Sigmoid colon (tissue), 7 donors: ENCODE measurements around the gene EPSTI1. TPM values are rescaled to one million over a fixed set of nuclear protein-coding genes. Genes with fewer than 3 reads are reported as not detected.

Experiments used
- DNase-seq: peaks from one replicate; pipeline ENCODE4 v3.0.0-alpha.2; 2019
- H3K27ac ChIP-seq, 4 donors: fragments of 200-600 bp; sonication (generic); one replicate each; pipeline ENCODE4 v1.5.1; 2016 to 2019; ENCODE audit warnings: mild to moderate bottlenecking in 1 of 4
- H3K27me3 ChIP-seq, 3 donors: fragments of 200-600 bp; sonication (generic); one replicate each; pipeline ENCODE4 v1.5.1; 2019; ENCODE audit warnings: mild to moderate bottlenecking in 1 of 3
- H3K36me3 ChIP-seq, 4 donors: fragments of 200-600 bp; sonication (generic); one replicate each; pipeline ENCODE4 v1.5.1; 2016 to 2019
- H3K4me1 ChIP-seq, 4 donors: fragments of 200-600 bp; sonication (generic); one replicate each; pipeline ENCODE4 v1.5.1; 2017 to 2019
- H3K4me3 ChIP-seq, 4 donors: fragments of 200-600 bp; sonication (generic); one replicate each; pipeline ENCODE4 v1.5.1; 2017 to 2019; ENCODE audit warnings: mild to moderate bottlenecking in 2 of 4, moderate library complexity in 1 of 4
- H3K9me3 ChIP-seq, 4 donors: fragments of 200-600 bp in 3 of 4; sonication (generic) in 3 of 4; one replicate each; pipeline versions ENCODE4 v1.5.1 to v1.6.1; 2013 to 2019
- EP300 ChIP-seq, 4 donors: sonication (generic); formaldehyde crosslinking; IDR thresholded peaks; one replicate each; pipeline ENCODE4 v1.6.1; 2017; ENCODE audit warnings: antibody characterized with exemption in 4 of 4
- POLR2A ChIP-seq, 2 donors: fragments of 450-650 bp; IDR thresholded peaks; one replicate each; pipeline ENCODE4 v1.6.1; 2016; ENCODE audit warnings: antibody characterized with exemption in 2 of 2, mild to moderate bottlenecking in 2 of 2, moderate library complexity in 2 of 2
- POLR2AphosphoS5 ChIP-seq, 4 donors: sonication (generic); formaldehyde crosslinking; IDR thresholded peaks; one replicate each; pipeline ENCODE4 v1.6.1; 2017; ENCODE audit warnings: antibody characterized with exemption in 4 of 4
- WGBS, 2 donors: extraction: QIAGEN DNeasy Blood & Tissue Kit; methylation state at CpG; one replicate each; pipeline ENCODE4 v1.1.7; 2013; 5-methylcytosine and 5-hydroxymethylcytosine counted together
- intact Hi-C: fragments of 100-400 bp; cut with DNase I; formaldehyde crosslinking; loops from one replicate; pipeline ENCODE4 v1.15.1; 2023
- polyA plus RNA-seq, 3 donors: library from polyadenylated mRNA; stranded (reverse); fragments of 200-250 nt; gene quantifications; one replicate each; pipeline ENCODE4 v1.2.3, GENCODE V29; 2013
- total RNA-seq, 4 donors: library from RNA; depleted of rRNA; stranded (reverse); fragments of >200 nt; gene quantifications; one replicate each; pipeline ENCODE4 v1.1.0, GENCODE V29; 2016
- TF ChIP-seq, protein P1 (sequence below), 4 experiments: fragments of 450-650 bp in 3 of 4; fragments of 200-600 bp in 1 of 4; IDR thresholded peaks; one replicate each; pipeline ENCODE4 v1.5.1; 2016 to 2019; ENCODE audit warnings: antibody characterized with exemption in 4 of 4, mild to moderate bottlenecking in 3 of 4, moderate library complexity in 2 of 4
- donor health status: healthy with polysubstance abuse.
- donor health status: Bipolar disorder and iron deficiency.
- donor health status: healthy.

Gene EPSTI1
- total and polyA plus RNA-seq, 7 donors = 3.0 to 27.8 (median 6.6) TPM

DNA sequence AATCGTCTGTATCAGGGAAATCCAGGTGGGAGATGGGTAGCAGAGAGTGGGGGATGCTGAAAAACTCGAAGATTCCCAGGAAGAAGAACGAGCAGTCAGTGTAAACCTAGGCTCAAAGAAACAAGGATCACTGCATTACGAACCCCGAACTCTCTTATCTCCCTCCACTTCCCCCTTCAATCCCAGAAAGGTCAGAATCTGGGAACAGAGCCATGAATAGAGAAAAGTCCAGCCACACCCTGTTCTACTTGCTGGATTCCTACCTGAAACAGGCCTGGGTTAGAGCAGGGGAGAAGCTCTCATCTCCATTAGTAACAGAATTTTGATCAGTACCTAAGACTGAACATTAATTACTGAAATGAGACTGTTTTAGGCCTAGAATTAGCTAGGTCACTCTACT is 24.4 kb downstream of the EPSTI1 start:
- intact Hi-C loops = loop anchor here (5.0 kb wide), 1 partner anchor 905 kb away; no protein-coding TSS in a partner anchor
- no peak overlapping the region for H3K4me3 ChIP-seq
- peaks cover 0 to 22% (median 11%) of the 10 kb centered on the region in 4 donors for H3K4me1 ChIP-seq
- no peaks in the 10 kb centered on the region for H3K27me3 ChIP-seq
- DNase-seq = no peak
- WGBS, 2 donors = 26 to 60% methylated on average over 5 of the region's 5 CpGs
- TF ChIP-seq POLR2AphosphoS5 (IDR thresholded peaks at IDR 0.05) (no peak), POLR2A (IDR thresholded peaks at IDR 0.05) (no peak), EP300 (IDR thresholded peaks at IDR 0.05) (no peak)
- TF ChIP-seq, protein P1, sequence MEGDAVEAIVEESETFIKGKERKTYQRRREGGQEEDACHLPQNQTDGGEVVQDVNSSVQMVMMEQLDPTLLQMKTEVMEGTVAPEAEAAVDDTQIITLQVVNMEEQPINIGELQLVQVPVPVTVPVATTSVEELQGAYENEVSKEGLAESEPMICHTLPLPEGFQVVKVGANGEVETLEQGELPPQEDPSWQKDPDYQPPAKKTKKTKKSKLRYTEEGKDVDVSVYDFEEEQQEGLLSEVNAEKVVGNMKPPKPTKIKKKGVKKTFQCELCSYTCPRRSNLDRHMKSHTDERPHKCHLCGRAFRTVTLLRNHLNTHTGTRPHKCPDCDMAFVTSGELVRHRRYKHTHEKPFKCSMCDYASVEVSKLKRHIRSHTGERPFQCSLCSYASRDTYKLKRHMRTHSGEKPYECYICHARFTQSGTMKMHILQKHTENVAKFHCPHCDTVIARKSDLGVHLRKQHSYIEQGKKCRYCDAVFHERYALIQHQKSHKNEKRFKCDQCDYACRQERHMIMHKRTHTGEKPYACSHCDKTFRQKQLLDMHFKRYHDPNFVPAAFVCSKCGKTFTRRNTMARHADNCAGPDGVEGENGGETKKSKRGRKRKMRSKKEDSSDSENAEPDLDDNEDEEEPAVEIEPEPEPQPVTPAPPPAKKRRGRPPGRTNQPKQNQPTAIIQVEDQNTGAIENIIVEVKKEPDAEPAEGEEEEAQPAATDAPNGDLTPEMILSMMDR (IDR thresholded peaks at IDR 0.05) = no peak
- H3K27ac ChIP-seq = no peak overlapping the region
- H3K36me3 ChIP-seq = no peaks in the 10 kb centered on the region
- no peaks in the 10 kb centered on the region for H3K9me3 ChIP-seq

DNA sequence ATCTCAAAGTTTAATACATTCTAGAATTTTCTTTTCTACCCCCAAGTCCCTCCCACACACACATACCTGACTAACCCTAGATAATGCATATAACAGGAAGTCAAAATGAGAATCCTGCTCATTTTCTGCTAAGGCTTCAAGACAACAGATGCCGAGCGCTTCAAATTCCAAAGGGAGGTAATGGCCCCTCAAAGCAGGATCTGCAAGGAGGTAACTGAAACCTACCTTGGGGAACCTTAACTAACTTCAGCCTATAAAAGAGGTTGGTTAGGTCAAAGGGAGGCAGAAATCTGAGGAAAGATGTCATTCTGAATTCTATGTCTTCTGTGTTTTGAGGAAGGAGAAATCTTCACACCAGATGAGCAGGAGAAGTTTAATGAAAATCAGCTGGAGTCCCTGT is 26.8 kb downstream of the EPSTI1 start:
- Histone ChIP-seq H3K4me1 (peaks cover 0 to 22% (median 11%) of the 10 kb centered on the region in 4 donors), H3K27me3 (no peaks in the 10 kb centered on the region), H3K27ac (no peak overlapping the region), H3K4me3 (no peak overlapping the region), H3K9me3 (no peaks in the 10 kb centered on the region), H3K36me3 (peaks cover 0 to 14% (median 0%) of the 10 kb centered on the region in 4 donors)
- 74 to 75% methylated on average over 2 of the region's 2 CpGs for WGBS, 2 donors
- no peak for DNase-seq
- TF ChIP-seq EP300 (IDR thresholded peaks at IDR 0.05) = no peak
- TF ChIP-seq, protein P1 (IDR thresholded peaks at IDR 0.05) = no peak
- no peak for TF ChIP-seq POLR2A (IDR thresholded peaks at IDR 0.05)
- no peak for TF ChIP-seq POLR2AphosphoS5 (IDR thresholded peaks at IDR 0.05)
- intact Hi-C loops = loop anchor here (5.0 kb wide), 1 partner anchor 907 kb away; no protein-coding TSS in a partner anchor

DNA sequence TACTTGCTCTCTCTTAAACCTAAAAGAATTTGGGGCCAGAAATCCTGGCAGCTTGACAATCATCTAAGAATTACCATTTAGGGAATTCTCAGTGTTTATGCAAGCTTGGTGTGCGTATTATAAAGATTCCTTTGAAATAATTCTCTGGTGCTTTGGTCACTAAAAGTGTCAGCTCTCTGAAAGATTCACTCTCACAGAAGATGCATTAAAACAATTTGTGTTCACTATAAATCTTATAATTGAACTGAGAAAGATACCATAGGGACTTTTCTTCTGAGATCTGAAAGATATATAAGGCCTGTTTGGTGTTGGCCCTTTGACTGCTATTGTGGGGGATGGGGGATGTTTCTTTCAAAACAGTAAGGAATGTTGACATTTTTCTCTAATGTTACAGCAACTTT is 27.3 kb downstream of the EPSTI1 start:
- H3K27me3 ChIP-seq = no peaks in the 10 kb centered on the region
- TF ChIP-seq POLR2AphosphoS5 (IDR thresholded peaks at IDR 0.05) (no peak), POLR2A (IDR thresholded peaks at IDR 0.05) (no peak), EP300 (IDR thresholded peaks at IDR 0.05) (no peak)
- TF ChIP-seq, protein P1 (IDR thresholded peaks at IDR 0.05) = no peak
- no peak overlapping the region for H3K27ac ChIP-seq
- no peak for DNase-seq
- intact Hi-C loops = loop anchor here (5.0 kb wide), 1 partner anchor 908 kb away; no protein-coding TSS in a partner anchor
- 91 to 95% methylated on average over 1 of the region's 1 CpG for WGBS, 2 donors
- peaks cover 0 to 18% (median 9%) of the 10 kb centered on the region in 4 donors for H3K4me1 ChIP-seq
- H3K36me3 ChIP-seq = peaks cover 0 to 14% (median 0%) of the 10 kb centered on the region in 4 donors
- no peaks in the 10 kb centered on the region for H3K9me3 ChIP-seq
- no peak overlapping the region for H3K4me3 ChIP-seq

DNA sequence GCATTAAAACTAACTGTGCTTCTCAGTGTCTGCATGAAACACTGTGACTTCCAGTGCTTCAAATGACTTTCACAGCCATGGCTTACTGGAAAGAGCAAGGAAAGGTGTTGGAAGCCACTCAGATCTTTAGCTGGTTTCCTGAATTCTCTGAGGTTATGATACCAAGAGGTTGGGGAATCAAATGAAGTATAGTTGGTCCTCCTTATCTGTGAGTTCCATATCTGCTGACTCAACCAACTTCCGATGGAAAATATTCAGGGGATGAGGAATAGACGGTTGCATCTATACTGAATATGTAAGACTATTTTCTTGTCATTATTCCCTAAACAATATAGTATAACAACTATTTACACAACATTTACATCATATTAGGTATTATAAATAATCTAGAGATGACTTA is 32.4 kb downstream of the EPSTI1 start:
- no peak for TF ChIP-seq POLR2AphosphoS5 (IDR thresholded peaks at IDR 0.05)
- TF ChIP-seq POLR2A (IDR thresholded peaks at IDR 0.05) = no peak
- TF ChIP-seq EP300 (IDR thresholded peaks at IDR 0.05) = no peak
- TF ChIP-seq, protein P1 (IDR thresholded peaks at IDR 0.05) = no peak
- H3K4me3 ChIP-seq = no peak overlapping the region
- H3K27ac ChIP-seq = no peak overlapping the region
- intact Hi-C loops = no loop called here
- WGBS, 2 donors = 94 to 95% methylated on average over 2 of the region's 2 CpGs
- no peak for DNase-seq
- H3K27me3 ChIP-seq = no peaks in the 10 kb centered on the region
- peaks cover 0 to 19% (median 0%) of the 10 kb centered on the region in 4 donors for H3K36me3 ChIP-seq
- peaks cover 0 to 8% (median 3%) of the 10 kb centered on the region in 4 donors for H3K4me1 ChIP-seq
- H3K9me3 ChIP-seq = no peaks in the 10 kb centered on the region

DNA sequence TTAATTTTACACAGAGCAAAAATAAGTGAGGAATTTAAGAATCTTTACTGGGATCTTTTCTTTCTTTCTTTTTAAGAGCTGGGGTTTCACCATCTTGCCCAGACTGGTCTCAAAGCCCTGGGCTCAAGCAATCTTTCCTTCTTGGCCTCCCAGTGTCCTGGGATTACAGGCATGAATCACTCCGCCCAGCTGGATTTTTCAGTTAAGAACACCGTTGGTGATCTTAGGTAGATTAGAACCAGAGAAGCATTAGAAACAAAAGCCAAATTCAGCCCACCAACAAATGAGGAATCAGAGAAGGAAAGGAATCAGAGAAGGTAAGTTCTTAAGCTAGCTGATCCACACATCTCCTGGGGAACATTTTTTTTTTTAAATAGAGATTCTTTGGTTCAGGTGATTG is 34.2 kb downstream of the EPSTI1 start:
- intact Hi-C loops = no loop called here
- H3K36me3 ChIP-seq = peaks cover 0 to 30% (median 0%) of the 10 kb centered on the region in 4 donors
- WGBS, 2 donors = 92 to 97% methylated on average over 2 of the region's 2 CpGs
- H3K4me1 ChIP-seq = no peaks in the 10 kb centered on the region
- no peak for DNase-seq
- no peak overlapping the region for H3K4me3 ChIP-seq
- TF ChIP-seq POLR2A (IDR thresholded peaks at IDR 0.05) = no peak
- TF ChIP-seq, protein P1 (IDR thresholded peaks at IDR 0.05) = no peak
- TF ChIP-seq EP300 (IDR thresholded peaks at IDR 0.05) = no peak
- no peak for TF ChIP-seq POLR2AphosphoS5 (IDR thresholded peaks at IDR 0.05)
- H3K27me3 ChIP-seq = no peaks in the 10 kb centered on the region
- H3K27ac ChIP-seq = no peak overlapping the region
- no peaks in the 10 kb centered on the region for H3K9me3 ChIP-seq
